Suppressor macrophage treated with lipopolysaccharide for 4 hours (primary cell): ENCODE measurements around the gene SIRPG.
"Not testable (repeated sequence)": the region's sequence is repeated elsewhere in the genome, so short reads cannot be mapped to it uniquely, and the experiment has no call there.

Experiments
- DNase-seq: peaks from one replicate; pipeline ENCODE4 v3.0.0-alpha.2; 2020

SIRPG gene

DNA sequence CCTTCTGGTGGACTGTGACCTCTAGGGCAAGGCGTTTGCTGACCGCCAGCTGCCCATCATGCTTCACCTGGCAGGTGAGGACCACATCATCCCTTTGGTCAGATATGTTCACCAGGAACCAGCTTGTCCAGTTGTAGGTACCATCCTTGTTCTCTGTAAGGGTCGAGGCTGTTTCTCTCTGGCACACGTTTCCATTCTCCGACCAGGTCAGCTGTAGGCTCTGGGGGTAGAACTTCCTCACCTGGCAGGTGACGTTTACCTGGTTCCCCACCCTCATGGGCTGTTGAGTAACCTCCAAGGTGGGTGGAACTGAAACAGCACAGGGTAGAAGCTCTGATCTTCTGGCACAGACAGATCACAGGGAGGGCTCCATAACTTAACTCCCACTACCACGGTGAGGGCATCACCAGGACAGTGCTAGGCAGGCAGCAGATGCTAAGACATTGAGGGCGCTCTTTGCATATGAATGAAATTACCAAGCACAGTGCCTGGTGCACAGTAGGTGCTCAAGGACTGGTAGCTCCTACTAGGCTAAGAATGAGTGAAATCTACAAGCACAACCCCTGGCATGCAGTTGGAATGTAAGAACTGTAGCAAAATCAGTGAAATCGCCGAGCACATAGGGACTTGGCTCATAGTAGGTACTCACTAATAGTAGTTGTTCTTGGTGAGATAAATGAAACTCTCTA lies 22.1 kb downstream of the SIRPG start:
- DNase-seq: no peak

DNA sequence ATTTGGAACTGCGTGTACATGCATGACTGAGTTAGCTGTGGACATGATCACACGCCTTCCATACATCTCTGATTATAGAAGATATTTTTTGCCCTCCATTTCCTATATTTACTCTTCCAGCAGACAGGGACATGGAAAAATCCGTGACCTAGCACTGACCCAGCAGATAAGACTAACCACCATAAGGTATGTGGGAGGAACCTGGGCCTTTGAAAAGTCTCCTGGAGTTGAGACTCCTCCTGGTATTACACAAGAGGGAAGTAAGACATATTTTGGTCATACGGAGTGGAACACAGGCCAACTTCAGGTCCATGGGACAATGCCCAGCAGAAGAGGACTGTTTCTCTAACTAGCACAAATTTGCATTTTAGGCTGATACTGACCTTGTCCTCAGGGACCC lies 24.0 kb downstream of the SIRPG start:
- no peak for DNase-seq

DNA sequence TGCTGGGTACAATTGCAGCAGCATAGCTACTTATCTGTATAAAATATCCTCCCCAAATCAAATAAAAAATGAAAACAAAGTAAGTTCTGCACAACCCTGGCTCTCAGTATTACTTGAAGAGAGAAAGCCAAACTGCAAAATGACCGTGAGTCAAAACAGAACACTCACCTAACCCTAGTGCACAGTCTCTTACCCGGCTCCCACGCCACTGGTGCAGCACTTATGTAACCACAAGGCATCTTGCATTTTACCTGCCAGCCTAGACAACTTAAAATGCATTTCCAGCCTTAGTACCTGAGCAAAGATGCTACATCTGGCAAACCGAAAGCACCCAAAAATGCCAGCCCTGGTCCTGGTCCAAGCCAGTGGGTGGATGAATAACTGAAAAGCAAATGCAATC lies 25.4 kb downstream of the SIRPG start:
- DNase-seq: no peak

DNA sequence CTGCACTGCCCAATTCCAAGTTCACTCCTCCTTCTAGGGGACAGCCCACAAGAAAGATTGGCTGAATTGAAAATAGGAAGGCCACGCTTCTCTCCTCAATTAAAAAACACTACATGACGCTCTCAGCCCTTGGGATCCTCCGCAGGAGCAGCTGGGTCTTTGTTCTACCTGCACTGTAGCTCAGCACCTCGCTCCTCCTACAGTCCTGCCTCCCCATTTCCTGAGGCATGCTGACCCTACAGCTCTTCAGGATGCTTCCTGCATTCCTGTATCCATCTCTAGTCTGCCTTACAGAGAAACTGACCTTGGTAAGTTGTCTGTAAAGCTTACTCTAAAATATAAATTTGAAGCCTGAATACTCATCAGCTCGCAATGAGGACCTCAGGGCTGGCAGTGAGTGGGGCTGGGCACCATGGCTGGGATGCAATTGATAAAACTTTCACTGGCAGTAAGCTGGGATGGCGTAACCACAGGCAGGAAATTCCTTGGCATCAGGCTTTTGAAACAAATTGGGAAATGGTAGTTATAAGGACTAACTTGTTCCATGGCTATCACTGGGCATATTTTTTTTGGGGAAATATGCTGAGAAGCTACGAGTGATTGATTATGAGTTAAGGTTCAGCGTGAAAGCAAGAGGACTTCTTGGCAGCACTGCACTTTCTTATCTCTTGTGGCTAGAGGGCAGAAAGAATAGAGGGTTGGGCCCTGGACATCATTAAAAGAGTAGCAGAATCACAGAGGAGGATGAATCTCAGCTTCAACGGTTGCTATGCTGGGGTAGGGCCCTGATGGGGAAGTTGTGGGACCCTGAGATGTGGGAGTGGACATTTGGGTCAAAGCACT lies 26.0 kb downstream of the SIRPG start:
- DNase-seq: no peak

DNA sequence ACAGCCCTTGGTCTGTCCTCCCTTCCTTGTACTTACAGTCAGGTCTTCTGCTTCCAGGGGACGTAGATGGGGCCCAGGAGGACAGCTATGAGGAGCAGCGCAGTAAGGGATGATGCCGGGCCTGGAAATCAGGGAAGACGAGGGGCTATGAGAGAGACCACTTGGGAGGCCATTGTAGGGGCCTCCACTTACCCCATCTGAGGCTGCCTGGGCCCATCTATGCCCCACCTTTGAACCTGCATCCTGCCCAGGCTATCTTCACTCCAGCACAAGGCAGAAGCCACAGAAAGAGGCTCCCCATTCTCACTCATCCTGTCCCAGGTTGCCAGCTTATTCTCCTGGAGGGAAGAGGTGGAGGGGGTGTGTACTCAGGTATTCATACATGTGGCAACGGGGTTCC lies 27.4 kb downstream of the SIRPG start:
- DNase-seq: no peak

DNA sequence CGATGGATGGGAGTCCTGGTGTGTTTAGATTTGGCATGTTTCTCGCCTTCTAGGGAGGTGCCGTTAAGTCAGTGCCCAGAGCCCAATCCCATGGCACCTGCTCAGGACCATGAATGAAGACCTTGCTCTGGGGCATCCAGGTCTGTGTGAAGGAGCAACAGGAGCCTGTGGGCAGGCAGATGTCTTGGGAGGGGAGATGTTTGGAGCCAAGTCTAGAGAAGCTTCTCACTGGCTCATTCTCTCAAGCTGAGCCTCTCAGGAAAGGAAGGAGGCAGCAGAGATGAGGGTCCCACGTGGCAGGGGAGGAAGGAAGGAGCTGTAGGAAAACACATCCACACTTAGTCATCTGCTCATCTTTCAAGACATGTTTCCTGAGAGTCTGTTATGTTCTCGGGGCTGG lies 28.3 kb downstream of the SIRPG start:
- no peak for DNase-seq

DNA sequence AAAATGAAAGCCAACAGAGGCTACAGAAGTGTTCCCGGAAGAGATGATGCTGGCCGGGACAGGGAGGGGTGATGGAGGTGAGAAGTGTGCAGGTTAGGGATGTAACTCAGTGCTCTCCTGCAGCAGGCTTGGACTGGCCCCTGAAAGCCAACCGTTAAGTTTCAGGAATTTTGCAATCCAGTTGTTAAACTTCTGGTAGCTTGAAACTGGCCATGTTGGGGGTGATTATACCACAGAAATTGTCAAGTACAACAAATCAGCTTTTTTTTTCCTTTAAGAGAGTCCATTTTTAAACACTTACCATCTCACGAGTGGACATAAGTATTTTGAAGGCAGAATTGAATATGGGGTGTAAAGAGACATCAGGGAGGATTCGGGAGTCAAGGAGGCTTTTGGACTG lies 29.0 kb downstream of the SIRPG start:
- DNase-seq: no peak

DNA sequence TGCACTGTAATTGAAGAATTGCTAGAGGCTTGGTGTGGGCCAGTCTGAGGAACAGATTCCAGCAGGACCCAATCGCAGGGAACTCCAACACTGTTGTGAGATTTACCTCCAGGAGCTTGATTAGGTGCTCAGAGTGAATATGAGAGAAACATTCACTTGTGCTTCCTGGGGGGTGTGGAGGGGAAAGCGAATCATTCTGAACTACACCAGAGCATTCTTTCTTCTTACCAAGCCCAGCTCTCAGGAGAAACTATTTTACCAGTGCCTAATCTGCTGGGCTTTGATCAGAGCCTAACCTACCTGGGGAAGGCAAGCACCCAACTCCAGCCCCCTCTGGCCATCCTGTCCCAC lies 30.4 kb downstream of the SIRPG start:
- no peak for DNase-seq

DNA sequence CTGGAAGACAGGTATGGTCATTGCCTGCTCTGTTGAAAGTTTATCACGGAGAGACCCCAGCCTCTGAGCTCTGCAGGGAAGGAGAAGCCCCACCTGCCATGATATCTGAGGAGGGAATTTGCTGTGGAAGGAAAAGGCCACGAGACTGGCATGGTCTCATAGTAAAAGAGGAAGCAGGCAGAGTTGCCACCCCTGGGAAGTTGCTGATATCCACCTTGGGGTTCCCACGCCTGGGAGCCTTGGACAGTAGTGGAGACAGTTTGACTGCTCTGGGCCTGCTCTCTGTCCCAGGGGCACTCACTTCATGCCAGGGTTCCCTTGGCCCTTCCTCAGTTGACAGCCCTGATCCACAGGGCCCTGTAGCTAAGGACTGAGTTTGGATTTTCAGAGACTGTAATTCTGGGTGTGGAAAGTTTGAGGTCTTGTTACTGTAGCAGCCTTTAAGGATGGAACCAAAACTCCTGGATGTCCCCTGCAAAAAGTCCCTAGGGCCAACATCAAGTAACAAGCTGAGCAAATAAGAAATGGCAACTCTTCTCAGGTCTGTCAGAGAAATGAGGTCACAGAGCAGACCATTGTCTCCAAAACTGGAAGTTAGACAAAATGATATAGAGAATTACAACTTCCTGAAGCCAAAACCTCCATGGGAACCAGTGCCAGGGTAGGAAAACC lies 30.9 kb downstream of the SIRPG start:
- DNase-seq: peak; percentile 57

DNA sequence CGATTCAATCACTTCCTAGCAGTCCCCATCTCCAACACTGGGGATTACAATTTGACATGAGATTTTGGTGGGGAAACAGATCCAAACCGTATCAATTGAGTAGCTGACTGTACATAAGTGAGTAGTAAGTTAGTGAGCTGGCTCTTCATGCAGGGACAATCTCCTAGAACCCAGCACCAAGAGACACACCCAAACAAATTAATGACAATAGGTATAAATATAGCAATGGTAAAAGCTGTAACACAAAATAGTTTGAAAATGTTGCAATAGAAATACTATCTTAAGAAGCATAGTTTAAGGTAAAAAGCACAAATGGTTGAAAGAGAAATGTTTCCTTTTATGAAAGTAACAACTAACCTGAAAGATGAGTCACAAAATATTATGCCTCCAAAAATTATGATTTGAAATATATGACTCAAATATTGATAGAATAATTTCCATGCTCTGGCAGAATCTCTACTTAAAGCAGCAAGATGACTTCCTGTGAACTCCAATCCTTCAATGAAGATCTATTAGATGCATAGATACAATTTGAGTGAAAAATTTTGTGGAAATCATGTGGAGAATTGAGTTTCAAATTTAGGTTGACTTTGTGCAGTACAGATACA lies 32.4 kb downstream of the SIRPG start:
- DNase-seq: no peak

DNA sequence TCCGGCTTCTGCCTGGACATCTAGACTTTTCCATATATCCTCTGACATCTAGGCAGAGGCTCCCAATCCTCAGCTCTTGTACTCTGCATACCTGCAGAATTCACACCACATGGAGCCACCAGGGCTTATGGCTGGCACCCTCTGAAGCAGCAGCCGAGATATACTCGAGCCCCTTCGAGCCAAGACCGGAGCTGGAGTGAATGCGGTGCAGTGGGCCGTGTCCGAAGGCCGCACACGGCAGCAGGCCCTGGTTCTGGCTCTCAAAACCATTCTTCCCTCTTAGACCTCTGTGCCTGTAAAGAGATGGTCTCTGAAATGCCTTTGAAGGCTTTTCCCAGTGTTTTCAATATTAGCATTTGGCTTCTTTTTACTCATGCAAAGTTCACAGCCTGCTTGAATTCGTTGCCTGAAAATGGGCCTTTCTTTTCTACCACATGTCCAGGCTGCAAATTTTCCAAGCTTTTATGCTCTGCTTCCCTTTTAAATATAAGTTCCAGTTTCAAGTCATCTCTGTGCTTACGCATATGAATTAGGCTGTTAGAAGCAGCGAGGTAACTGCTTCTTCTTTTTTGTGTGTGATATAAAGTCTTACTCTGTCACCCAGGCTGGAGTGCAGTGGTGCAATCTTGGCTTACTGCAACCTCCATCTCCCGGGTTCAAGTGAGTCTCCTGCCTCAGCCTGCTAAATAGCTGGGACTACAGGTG lies 33.9 kb downstream of the SIRPG start:
- peak; percentile 89 for DNase-seq

DNA sequence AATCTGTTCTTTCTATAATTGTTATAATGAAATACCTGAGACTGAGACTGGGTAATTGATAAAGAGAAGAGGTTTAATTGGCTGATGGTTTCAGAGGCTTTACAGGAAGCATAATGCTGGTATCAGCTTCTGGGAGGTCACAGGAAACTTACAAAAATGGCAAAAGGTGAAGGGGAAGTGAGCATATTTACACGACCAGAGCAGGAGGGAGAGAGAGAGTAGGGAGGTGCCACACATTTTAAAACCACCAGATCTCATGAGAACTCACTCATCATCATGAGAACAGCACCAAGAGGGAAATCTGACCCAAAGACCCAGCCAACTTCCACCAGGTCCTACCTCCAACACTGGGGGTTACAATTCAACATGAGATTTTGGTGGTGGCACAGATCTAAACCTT lies 35.1 kb downstream of the SIRPG start:
- peak; percentile 30 for DNase-seq

DNA sequence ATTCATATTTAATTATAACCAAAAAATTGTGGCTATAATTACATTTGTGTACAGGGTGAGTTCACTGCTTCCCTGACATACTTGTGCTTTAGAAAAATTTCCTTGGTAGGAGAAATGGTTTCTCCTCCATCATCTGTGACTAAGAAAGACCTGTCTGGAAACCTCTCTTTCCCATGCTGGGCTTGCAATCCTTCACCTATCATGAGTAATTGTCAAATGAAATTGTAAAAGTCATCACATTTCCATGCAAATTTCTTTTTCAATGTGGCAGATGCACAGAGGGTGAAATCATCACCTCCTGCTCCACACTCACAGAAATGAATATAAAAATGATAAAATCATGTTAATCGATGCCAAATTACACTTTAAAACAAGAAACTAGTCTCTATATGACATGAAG lies 36.3 kb downstream of the SIRPG start:
- no peak for DNase-seq

DNA sequence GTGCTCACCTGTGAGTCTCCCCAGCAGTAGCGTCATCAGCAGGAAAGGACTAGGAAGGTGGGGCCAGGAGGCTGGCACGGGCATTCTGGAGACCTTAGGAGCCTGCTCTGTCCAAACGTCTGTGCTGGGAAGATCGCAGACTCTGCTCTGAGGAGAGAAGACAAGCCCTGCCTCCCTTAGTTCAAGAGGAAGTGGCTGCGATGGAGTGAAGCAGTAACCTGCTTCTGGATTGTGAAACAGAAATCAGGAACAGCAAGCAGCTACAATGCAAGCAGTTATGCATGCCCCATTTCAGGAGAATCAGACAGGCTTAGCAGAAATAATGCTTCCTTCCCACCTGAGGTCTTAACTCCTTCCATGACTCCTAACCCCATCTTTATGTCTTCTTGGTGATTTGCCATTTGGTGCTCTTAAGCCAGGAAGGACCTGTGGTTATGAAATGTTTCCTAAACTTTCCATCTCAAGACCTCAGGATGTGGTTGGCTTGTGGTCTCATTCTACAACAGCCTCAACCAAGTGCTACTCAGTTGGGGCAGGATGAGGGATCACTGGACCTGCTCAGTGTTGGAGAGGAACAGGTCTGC lies 37.6 kb downstream of the SIRPG start, which contains the start of gene SIRPB1:
Gene SIRPB1 (minus strand): TSS at position 149 of the 584 bp plus-strand sequence. CDS start 65 bp downstream, at position 84.
- peak; percentile 74 for DNase-seq

DNA sequence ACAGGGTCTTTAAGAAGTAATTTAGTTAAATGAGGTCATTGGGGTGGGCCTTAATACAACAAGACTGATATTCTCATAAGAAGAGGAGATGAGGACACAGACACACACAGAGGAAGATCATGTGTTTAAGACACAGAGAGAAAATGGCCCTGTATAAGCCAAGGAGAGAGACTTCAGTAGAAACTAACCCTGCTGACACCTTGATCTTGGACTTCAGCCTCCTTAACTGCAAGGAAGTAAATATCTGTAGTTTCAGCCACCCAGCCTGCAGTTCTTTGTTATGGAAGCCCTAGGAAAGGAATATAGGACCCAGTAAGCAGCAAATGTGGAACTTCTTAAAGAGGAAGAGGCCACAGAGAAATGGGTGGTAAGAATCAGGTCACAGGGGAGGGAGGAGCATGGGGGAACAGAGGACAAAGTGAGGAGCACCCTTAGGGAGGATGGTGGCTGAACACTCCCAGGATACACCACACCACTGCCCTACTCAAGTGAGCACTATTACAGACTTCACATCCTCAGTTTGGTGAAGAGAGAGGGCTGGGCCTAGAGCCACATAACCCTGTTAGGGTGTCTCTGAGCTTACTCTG lies 38.5 kb downstream of the SIRPG start:
- peak; percentile 38 for DNase-seq

DNA sequence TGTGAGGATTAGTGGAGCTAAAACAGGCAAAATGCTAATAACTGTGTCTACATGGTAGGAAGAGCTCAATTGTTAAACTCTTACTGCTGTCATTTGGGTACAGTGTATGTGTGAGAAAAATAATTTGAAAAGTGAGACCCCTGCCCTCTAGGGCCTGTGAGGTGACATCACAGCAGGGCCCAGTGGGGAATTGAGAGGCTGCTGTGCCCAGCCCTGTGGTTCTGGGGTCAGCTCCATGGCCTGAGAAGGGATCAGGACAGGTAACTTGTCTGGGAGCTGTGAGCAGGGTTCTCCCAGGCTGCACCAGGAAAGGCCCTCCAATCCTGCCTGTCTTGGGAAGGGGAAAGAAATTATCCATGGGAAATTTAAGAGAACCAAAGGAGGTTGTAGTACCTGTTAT lies 39.1 kb downstream of the SIRPG start:
- DNase-seq: no peak

DNA sequence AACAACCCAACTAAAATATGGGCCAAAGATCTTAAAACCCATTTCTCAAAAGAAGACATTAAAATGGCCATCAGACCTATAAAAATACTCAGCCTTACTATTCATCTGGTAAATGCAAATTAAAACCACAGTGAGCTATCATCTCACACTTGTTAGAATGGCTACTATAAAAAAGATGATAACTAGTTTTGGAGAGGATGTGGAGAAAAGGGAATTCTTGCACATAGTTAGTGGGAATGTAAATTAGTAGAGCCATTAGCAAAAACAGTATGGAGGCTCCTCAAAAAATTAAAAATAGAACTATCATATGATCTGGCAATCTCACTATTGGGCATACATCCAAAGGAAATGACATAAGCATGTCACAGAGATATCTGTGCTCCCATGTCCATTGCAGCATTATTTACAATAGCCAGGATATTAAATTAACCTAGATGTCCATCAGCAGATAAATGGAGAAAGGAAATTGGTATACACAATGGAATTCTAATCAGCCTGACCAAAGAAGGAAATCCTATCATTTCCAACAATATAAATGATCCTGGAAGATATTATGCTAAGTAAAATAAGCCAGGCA lies 40.6 kb downstream of the SIRPG start:
- no peak for DNase-seq

DNA sequence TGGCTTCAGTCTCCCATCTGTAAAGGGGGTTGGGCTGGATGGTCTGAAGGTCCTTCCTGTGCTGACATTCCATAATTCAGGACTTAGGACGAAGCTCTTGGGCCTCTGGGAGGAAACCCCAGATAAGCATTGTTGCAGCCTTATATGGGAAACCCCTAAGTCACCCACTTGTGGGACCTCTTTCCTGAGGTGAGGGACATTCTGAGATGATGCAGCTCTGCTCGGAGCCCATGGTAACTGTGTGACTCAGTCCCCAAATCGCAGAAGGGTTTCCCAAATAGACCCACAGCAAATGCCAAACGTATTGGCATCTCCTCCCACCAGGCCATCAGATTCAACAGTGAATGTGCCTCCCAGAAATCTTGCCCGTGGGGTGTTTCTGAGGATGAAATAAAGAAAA lies 47.2 kb downstream of the SIRPG start:
- DNase-seq: not testable (repeated sequence)

DNA sequence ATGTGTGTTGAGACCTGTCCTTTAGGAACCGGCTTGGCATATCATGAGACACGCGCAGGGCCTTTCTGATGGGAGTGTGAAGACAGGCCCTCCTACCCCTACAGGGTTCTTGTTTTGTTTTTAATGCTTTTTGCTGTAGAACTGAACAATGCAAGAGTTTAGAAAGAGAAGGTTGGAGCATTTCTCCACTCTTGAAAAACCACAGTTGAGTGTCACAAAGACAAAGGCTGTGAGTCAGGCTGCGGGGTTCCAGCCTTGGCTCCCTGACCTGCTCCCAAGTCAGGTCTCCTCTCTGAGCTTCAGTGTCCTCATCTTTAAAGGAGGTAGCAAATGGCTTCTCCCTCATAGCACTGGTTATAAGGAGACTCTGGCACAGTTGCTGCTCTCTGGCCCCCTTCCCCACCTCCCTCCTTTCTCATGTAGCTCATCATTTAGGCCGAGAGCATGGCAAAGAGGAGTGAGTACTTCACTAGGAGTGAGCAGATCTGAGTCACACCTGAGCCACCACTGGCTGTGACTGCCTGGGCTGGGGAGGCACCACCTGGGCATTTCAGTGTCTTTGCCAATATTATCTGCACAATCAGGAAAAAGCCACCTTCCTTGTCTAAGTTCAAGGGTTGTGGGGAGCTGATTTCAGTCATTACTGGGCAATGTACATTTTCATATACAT lies 48.8 kb downstream of the SIRPG start:
- not testable (repeated sequence) for DNase-seq

DNA sequence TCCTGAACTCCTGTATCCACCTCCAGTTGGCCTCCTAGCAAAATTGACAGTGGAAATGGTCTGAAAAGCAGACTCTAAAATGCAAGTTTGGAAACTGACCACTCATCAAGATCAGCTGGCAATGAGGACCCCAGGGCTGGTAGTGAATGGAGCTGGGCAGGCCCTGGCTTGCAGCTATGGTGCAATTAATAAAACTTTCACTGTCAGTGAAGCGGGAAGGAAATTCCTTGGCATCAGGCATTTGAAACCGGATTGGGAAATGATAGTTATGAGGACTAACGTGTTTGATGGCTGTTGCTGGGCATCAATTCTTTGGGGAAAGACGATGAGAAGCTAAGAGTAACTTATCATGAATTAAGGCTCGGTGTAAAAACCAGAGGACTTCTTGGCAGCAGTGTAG lies 56.8 kb downstream of the SIRPG start:
- no peak for DNase-seq

DNA sequence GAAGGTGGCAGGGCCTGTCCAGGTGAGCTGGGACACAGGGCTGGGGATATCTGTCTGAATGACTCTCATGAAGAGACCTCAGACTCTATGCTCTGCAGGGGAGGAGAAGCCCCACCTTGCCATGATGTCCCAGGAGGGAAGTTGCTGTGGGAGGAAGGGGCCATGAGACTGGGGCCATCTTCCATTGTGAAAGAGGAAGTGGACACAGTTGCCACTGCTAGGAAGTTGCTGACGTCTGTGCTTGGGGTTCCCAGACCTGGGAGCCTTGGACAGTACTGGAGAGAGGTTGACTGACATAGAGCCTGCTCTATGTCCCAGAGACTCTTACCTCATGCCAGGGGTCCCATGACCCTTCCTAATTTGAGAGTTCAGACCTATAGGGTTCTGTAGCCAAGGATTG lies 62.2 kb downstream of the SIRPG start:
- DNase-seq: no peak
